Naive thymus-derived CD4-positive, alpha-beta T cell (primary cell): ENCODE results near the gene PACS2. TPM values are rescaled to one million over a fixed set of nuclear protein-coding genes. Genes with fewer than 3 reads are reported as not detected.

ENCODE experiments used
- ATAC-seq: fragments of 150-1000 bp; cut with Tn5 transposase; 2 replicates; pipeline ENCODE4 v1.10.0; 2021; ENCODE audit warnings: mild to moderate bottlenecking, moderate library complexity
- CTCF ChIA-PET: fragments of 350-600 bp; sonication (Branson Sonifier 250); formaldehyde crosslinking; loops from one replicate; lab custom pipeline; 2021; ENCODE audit warnings: antibody characterized with exemption; lab: Charles Lee
- POLR2A ChIA-PET: fragments of 350-600 bp; sonication (Branson Sonifier 250); formaldehyde crosslinking; loops from one replicate; lab custom pipeline; 2021; ENCODE audit warnings: antibody characterized with exemption, inconsistent platforms; lab: Charles Lee
- DNase-seq, 9 donors: peaks; one replicate each; pipeline versions ENCODE4 v3.0.0 to v3.0.0-alpha.2; 2020 to 2022; ENCODE audit warnings: mixed read lengths in 1 of 9
- H3K27ac ChIP-seq: one replicate; pipeline ENCODE4 v1.7.0; 2013; ENCODE audit warnings: mild to moderate bottlenecking, low read depth, low read length, moderate library complexity
- H3K27me3 ChIP-seq, 2 donors: one replicate each; pipeline ENCODE4 v1.7.0; 2013; ENCODE audit warnings: low read length in 2 of 2, mild to moderate bottlenecking in 2 of 2, moderate library complexity in 2 of 2; ENCODE audit not compliant: control insufficient read depth in 2 of 2, insufficient read depth in 2 of 2
- H3K36me3 ChIP-seq, 3 experiments: 1 replicate in 2 of 3; 2 replicates in 1 of 3; pipeline ENCODE4 v1.7.0; 2013; ENCODE audit warnings: low read length in 3 of 3, mild to moderate bottlenecking in 3 of 3, moderate library complexity in 1 of 3; ENCODE audit not compliant: insufficient read depth in 3 of 3, control insufficient read depth in 2 of 3
- H3K4me1 ChIP-seq, 2 donors: one replicate each; pipeline ENCODE4 v1.7.0; 2013; ENCODE audit warnings: low read length in 2 of 2, mild to moderate bottlenecking in 2 of 2, moderate library complexity in 1 of 2; ENCODE audit not compliant: control insufficient read depth in 2 of 2, insufficient read depth in 2 of 2
- H3K4me3 ChIP-seq: 2 replicates; pipeline ENCODE4 v1.7.0; 2013; ENCODE audit warnings: mild to moderate bottlenecking, low read length
- H3K9me3 ChIP-seq, 3 experiments: 1 replicate in 2 of 3; 2 replicates in 1 of 3; pipeline ENCODE4 v1.7.0; 2013; ENCODE audit warnings: low read length in 3 of 3; ENCODE audit not compliant: control insufficient read depth in 2 of 3
- H3K27ac Mint-ChIP-seq, 9 donors: one replicate each; pipeline ENCODE4 v1.8.0; 2020 to 2022; ENCODE audit warnings: mixed read lengths in 9 of 9, mild to moderate bottlenecking in 8 of 9, moderate library complexity in 5 of 9, inconsistent platforms in 2 of 9
- H3K27me3 Mint-ChIP-seq, 5 donors: one replicate each; pipeline ENCODE4 v1.8.0; 2021 to 2022; ENCODE audit warnings: mixed read lengths in 5 of 5, mild to moderate bottlenecking in 1 of 5
- H3K36me3 Mint-ChIP-seq, 5 donors: one replicate each; pipeline ENCODE4 v1.8.0; 2020 to 2022; ENCODE audit warnings: mixed read lengths in 5 of 5, mild to moderate bottlenecking in 3 of 5, inconsistent platforms in 1 of 5
- H3K4me1 Mint-ChIP-seq, 7 donors: one replicate each; pipeline ENCODE4 v1.8.0; 2020 to 2022; ENCODE audit warnings: mixed read lengths in 7 of 7, mild to moderate bottlenecking in 3 of 7, inconsistent platforms in 1 of 7
- H3K4me3 Mint-ChIP-seq, 10 donors: one replicate each; pipeline ENCODE4 v1.8.0; 2020 to 2022; ENCODE audit warnings: mild to moderate bottlenecking in 10 of 10, mixed read lengths in 10 of 10, moderate library complexity in 6 of 10, inconsistent platforms in 2 of 10
- H3K9me3 Mint-ChIP-seq, 11 donors: one replicate each; pipeline ENCODE4 v1.8.0; 2020 to 2022; ENCODE audit warnings: mixed read lengths in 11 of 11, mild to moderate bottlenecking in 4 of 11, inconsistent platforms in 1 of 11, moderate library complexity in 1 of 11
- intact Hi-C, 2 donors: fragments of 100-400 bp; cut with micrococcal nuclease; formaldehyde crosslinking; loops; one replicate each; pipeline ENCODE4 v1.15.1; 2023
- polyA plus RNA-seq, 2 donors: library from polyadenylated mRNA; unstranded; fragments of 300-500 nt; fragmentation: Illumina TruSeq; gene quantifications; one replicate each; pipeline ENCODE4 v1.2.3, GENCODE V29; 2021
- total RNA-seq, 6 experiments: library from RNA in 5 of 6; stranded (reverse) in 5 of 6; gene quantifications; 1 replicate in 5 of 6; 2 replicates in 1 of 6; pipeline ENCODE4 v1.2.3 and lab custom pipeline; 2021 to 2026

Gene PACS2
- total and polyA plus RNA-seq, 7 experiments from 2014 or later = 1.5 to 75.4 (median 69.2) TPM

DNA sequence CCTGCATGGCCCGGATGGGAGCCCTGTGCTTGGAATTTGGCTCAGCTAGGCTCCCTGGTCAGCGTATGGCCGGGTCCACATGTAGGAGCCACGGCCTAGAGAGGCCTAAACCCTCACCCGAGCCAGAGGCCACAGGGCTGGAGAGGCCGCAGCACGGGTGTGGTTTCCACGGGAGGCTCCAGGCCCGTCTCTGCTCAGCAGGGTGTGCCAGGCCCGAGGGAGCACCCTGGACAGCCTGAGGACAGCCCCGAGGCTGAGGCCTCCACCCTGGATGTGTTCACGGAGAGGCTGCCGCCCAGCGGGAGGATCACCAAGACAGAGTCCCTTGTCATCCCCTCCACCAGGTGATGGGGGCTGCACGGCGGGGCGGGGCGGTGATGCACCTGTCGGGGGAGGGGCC is 66.2 kb downstream of the PACS2 start:
- Histone ChIP-seq H3K9me3 (no peaks in the 10 kb centered on the region), H3K27me3 (no peaks in the 10 kb centered on the region), H3K4me3 (no peak overlapping the region), H3K4me1 (no peaks in the 10 kb centered on the region), H3K36me3 (peaks cover 0 to 39% (median 3%) of the 10 kb centered on the region in 3 experiments), H3K27ac (no peak overlapping the region)
- Mint-ChIP-seq H3K27me3 (no peaks in the 10 kb centered on the region), H3K9me3 (no peaks in the 10 kb centered on the region), H3K4me1 (peaks cover 1 to 8% (median 4%) of the 10 kb centered on the region in 7 donors), H3K36me3 (peaks cover 0 to 10% (median 3%) of the 10 kb centered on the region in 5 donors), H3K27ac (no peak overlapping the region), H3K4me3 (no peak overlapping the region)
- ATAC-seq = no peak
- CTCF ChIA-PET = interaction anchor here (1.3 kb wide), 1 partner anchor 11 kb away, joined by 3 read pairs; no protein-coding TSS in a partner anchor
- POLR2A ChIA-PET = no interaction called here
- intact Hi-C loops = no loop called here
- no peak for DNase-seq

DNA sequence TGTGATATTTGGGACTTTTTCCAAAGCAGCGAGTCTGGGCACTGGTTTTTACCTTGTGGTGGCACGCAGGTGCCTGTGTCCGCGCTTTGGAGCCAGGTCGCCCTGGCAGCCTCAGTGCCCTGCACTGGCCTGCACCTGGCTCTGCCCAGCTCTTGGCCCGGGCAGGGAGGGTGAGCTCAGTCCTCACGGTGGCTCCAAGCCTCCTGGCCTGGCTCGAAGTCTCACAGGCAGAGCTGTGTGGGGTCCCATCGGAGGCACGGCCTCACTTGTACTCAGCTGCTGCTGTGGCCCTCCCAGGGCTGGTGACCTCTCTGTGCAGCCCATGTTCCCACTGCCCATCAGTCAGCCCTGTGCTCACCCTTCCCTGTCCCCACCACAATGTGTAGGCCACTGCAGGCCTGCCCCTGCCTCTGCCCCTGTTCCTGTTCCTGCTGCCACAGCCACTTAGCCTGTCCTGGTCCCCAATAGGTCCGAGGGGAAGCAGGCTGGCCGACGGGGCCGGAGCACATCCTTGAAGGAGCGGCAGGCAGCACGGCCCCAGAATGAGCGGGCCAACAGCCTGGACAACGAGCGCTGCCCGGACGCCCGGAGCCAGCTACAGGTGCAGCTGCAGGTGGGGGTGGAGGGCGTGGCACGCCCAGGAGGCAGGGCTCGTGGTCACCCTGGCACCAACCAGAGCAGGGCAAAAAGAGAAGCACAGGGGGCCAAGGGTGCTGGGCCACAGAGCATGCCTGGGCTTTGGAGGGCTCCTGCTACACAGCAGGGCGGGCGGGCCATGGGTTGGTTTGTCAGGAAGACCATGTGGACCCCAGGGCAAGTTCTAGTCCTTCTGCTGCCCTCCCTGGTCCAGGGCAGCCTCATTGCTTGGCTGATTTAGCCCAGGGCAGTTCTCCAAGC is 67.1 kb downstream of the PACS2 start:
- intact Hi-C loops = no loop called here
- Mint-ChIP-seq H3K36me3 (peaks cover 0 to 10% (median 2%) of the 10 kb centered on the region in 5 donors), H3K27ac (no peak overlapping the region), H3K4me1 (peaks cover 0 to 3% (median 0%) of the 10 kb centered on the region in 7 donors), H3K4me3 (no peak overlapping the region), H3K9me3 (no peaks in the 10 kb centered on the region), H3K27me3 (no peaks in the 10 kb centered on the region)
- ChIA-PET CTCF (interaction anchor here (1.3 kb wide), 1 partner anchor 12 kb away, joined by 3 read pairs; no protein-coding TSS in a partner anchor), POLR2A (no interaction called here)
- Histone ChIP-seq H3K27ac (no peak overlapping the region), H3K27me3 (no peaks in the 10 kb centered on the region), H3K9me3 (no peaks in the 10 kb centered on the region), H3K4me1 (no peaks in the 10 kb centered on the region), H3K4me3 (no peak overlapping the region), H3K36me3 (peaks cover 0 to 39% (median 3%) of the 10 kb centered on the region in 3 experiments)
- no peak for ATAC-seq
- no peak for DNase-seq

DNA sequence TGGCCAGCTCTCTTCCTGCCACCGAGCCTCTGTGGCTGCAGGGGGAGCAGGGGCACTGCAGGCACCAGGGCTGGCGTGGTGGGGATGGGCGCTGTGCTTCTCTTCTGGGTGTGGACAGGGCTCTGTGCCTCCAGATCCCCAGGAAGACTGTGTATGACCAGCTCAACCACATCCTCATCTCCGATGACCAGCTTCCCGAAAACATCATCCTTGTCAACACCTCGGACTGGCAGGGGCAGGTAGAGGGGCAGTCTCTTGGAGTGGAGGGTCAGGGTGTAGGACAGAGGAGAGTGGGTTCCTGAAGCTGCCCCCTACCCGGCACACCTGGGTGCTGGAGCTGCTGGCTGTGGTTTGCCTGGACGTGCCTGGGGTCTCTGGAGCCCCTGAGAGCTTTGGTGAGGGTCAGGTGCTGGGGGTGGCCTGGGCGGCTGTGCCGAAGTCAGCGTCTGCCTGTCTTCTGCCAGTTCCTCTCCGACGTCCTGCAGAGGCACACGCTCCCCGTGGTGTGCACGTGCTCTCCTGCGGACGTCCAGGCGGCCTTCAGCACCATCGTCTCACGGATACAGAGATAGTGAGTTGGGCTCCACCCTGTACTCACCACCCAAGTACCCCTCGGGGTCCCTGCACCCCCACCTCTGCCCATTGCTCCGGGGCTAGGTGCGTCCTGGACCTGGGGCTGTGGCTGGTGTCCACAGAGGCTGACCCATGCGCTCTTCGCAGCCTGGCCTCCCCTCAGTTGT is 68.0 kb downstream of the PACS2 start:
- Mint-ChIP-seq H3K4me3 (no peak overlapping the region), H3K36me3 (peaks cover 0 to 10% (median 2%) of the 10 kb centered on the region in 5 donors)
- POLR2A ChIA-PET = no interaction called here

DNA sequence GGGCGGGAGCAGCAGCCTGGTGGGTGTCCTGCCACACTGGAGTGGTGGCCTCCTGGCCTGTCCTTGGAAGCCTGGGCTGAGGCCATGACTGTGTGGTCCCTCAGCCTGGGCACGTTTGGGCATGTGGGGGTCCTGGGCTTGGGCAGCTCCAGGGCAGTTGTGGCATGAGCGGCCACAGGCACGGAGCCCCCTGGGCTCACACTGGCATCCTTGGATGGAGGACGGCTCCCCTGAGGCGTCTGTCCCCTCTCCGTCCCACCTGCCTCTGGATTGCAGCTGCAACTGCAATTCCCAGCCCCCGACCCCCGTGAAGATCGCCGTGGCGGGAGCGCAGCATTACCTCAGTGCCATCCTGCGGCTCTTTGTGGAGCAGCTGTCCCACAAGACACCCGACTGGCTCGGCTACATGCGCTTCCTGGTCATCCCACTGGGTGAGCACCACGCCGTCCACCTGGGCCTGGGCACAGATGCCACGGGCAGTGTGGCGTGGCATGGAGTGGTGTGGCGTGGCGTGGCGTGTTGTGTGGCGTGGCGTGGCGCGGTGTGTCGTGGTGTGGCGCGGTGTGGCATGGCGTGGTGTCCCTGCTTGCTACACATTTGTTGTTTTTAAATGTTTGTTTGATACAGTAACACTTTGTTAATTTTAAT is 68.7 kb downstream of the PACS2 start:
- H3K4me3 ChIP-seq = no peak overlapping the region
- Mint-ChIP-seq H3K4me3 (no peak overlapping the region), H3K9me3 (no peaks in the 10 kb centered on the region), H3K27ac (no peak overlapping the region), H3K4me1 (peaks cover 0 to under 1% (median 0%) of the 10 kb centered on the region in 7 donors), H3K36me3 (peaks cover 0 to 10% (median 2%) of the 10 kb centered on the region in 5 donors), H3K27me3 (no peaks in the 10 kb centered on the region)
- H3K36me3 ChIP-seq = peaks cover 0 to 39% (median 3%) of the 10 kb centered on the region in 3 experiments
- CTCF ChIA-PET = interaction anchor here (0.5 kb wide), 1 partner anchor 130 kb away, joined by 3 read pairs; no protein-coding TSS in a partner anchor
- H3K9me3 ChIP-seq = no peaks in the 10 kb centered on the region
- no peaks in the 10 kb centered on the region for H3K27me3 ChIP-seq
- no peak overlapping the region for H3K27ac ChIP-seq
- POLR2A ChIA-PET = no interaction called here
- ATAC-seq (no peak), DNase-seq (no peak)
- no peaks in the 10 kb centered on the region for H3K4me1 ChIP-seq
- intact Hi-C loops = no loop called here

More for the DNA sequence above, 68.0 kb downstream of the PACS2 start:
- no peak for DNase-seq
- Histone ChIP-seq H3K9me3 (no peaks in the 10 kb centered on the region), H3K36me3 (peaks cover 0 to 39% (median 3%) of the 10 kb centered on the region in 3 experiments), H3K27ac (no peak overlapping the region), H3K4me1 (no peaks in the 10 kb centered on the region), H3K4me3 (no peak overlapping the region), H3K27me3 (no peaks in the 10 kb centered on the region)
- no peak overlapping the region for H3K27ac Mint-ChIP-seq
- intact Hi-C loops = no loop called here
- no peaks in the 10 kb centered on the region for H3K27me3 Mint-ChIP-seq
- CTCF ChIA-PET = interaction anchor here (1.3 kb wide), 1 partner anchor 12 kb away, joined by 3 read pairs; no protein-coding TSS in a partner anchor
- no peaks in the 10 kb centered on the region for H3K9me3 Mint-ChIP-seq
- no peak for ATAC-seq
- peaks cover 0 to 3% (median 0%) of the 10 kb centered on the region in 7 donors for H3K4me1 Mint-ChIP-seq

DNA sequence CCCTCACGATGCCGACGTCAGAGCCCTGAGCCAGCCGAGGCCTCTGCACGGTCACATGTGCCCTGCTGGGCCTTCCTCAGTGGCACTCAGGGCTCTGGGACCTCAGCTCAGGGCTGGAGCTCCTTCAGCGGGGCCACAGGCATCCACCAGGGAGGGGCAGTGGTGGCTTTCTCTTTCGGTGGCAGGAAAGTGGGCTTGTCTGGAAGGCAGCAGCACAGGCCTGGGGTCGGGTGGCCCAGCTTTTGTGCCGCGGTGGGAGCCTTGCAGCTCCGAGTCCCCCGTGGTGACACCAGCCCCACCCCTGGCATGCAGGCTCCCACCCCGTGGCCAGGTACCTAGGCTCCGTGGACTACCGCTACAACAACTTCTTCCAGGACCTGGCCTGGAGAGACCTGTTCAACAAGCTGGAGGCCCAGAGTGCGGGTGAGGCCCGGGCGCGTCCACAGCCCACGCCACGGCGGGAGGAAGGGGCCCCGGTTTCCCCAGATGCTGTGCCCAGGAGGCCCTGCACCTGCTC is 69.6 kb downstream of the PACS2 start:
- Mint-ChIP-seq H3K4me1 (no peaks in the 10 kb centered on the region), H3K9me3 (no peaks in the 10 kb centered on the region), H3K27ac (no peak overlapping the region), H3K4me3 (no peak overlapping the region), H3K36me3 (peaks cover 0 to 10% (median 2%) of the 10 kb centered on the region in 5 donors), H3K27me3 (no peaks in the 10 kb centered on the region)
- Histone ChIP-seq H3K27ac (no peak overlapping the region), H3K9me3 (no peaks in the 10 kb centered on the region), H3K27me3 (no peaks in the 10 kb centered on the region), H3K36me3 (peaks cover 0 to 39% (median 3%) of the 10 kb centered on the region in 3 experiments), H3K4me1 (no peaks in the 10 kb centered on the region), H3K4me3 (no peak overlapping the region)
- intact Hi-C loops = no loop called here
- ChIA-PET POLR2A (no interaction called here), CTCF (no interaction called here)
- ATAC-seq (no peak), DNase-seq (no peak)
